ENCODE measurements around the gene CBY2.

GRCh38 chr13:45658586-45659235 lies 43.4 kb upstream of the CBY2 start:
- TF ChIP-seq CTCF (IDR thresholded peaks at IDR 0.05), result no peak
- no peak for TF ChIP-seq EZH2 (IDR thresholded peaks at IDR 0.05; ENCODE audit: borderline replicate concordance, insufficient read depth, low read depth, low read length, poor library complexity, severe bottlenecking)

Measured in B cell (primary cell).